Mesenchymal stem cell (in vitro differentiated cells and primary cell): ENCODE data around the gene ALDH2.
"Not testable (repeated sequence)": the region's sequence is repeated elsewhere in the genome, so short reads cannot be mapped to it uniquely, and the experiment has no call there.

Experiments
- DNase-seq: peaks from one replicate; pipeline ENCODE4 v3.0.0-alpha.2; 2013
- H2AFZ ChIP-seq: one replicate; pipeline ENCODE4 v1.6.1; 2013; ENCODE audit warnings: low read depth, mild to moderate bottlenecking, control low read depth, inconsistent platforms, low read length, moderate library complexity
- H2AK5ac ChIP-seq: 2 replicates; pipeline ENCODE4 v1.6.1; 2013; ENCODE audit warnings: low read length, moderate library complexity, mild to moderate bottlenecking, inconsistent platforms; ENCODE audit not compliant: severe bottlenecking
- H2BK120ac ChIP-seq: one replicate; pipeline ENCODE4 v1.6.1; 2013; ENCODE audit warnings: low read depth, mild to moderate bottlenecking, inconsistent platforms, low read length, moderate library complexity
- H2BK12ac ChIP-seq, 2 experiments: one replicate each; pipeline ENCODE4 v1.6.1; 2013; ENCODE audit warnings: inconsistent platforms in 2 of 2, low read length in 2 of 2, mild to moderate bottlenecking in 2 of 2, moderate library complexity in 2 of 2, control low read depth in 1 of 2
- H2BK15ac ChIP-seq: one replicate; pipeline ENCODE4 v1.6.1; 2013; ENCODE audit warnings: mild to moderate bottlenecking, low read depth, inconsistent platforms; ENCODE audit not compliant: poor library complexity, severe bottlenecking
- H2BK5ac ChIP-seq: 2 replicates; pipeline ENCODE4 v1.6.1; 2013; ENCODE audit warnings: low read depth, mild to moderate bottlenecking, low read length, control low read depth, inconsistent platforms; ENCODE audit not compliant: poor library complexity, severe bottlenecking
- H3K14ac ChIP-seq, 2 experiments: one replicate each; pipeline ENCODE4 v1.6.1; 2013; ENCODE audit warnings: inconsistent platforms in 2 of 2, low read length in 2 of 2, control low read depth in 1 of 2, mild to moderate bottlenecking in 1 of 2, moderate library complexity in 1 of 2
- H3K18ac ChIP-seq, 2 experiments: one replicate each; pipeline ENCODE4 v1.6.1; 2013; ENCODE audit warnings: inconsistent platforms in 2 of 2, low read length in 2 of 2, control low read depth in 1 of 2, low read depth in 1 of 2, mild to moderate bottlenecking in 1 of 2
- H3K23ac ChIP-seq, 2 experiments: one replicate each; pipeline ENCODE4 v1.6.1; 2013; ENCODE audit warnings: inconsistent platforms in 2 of 2, low read length in 2 of 2, mild to moderate bottlenecking in 2 of 2, moderate library complexity in 2 of 2, control low read depth in 1 of 2
- H3K27ac ChIP-seq: 2 replicates; pipeline ENCODE4 v1.5.1; 2013; ENCODE audit warnings: mild to moderate bottlenecking, moderate library complexity, low read length, control low read depth, inconsistent platforms; ENCODE audit not compliant: poor library complexity, severe bottlenecking
- H3K27me3 ChIP-seq, 2 experiments: 2 replicates each; pipeline versions ENCODE4 v1.6.1 to v1.7.0; 2013; ENCODE audit warnings: low read length in 2 of 2, mild to moderate bottlenecking in 2 of 2, moderate library complexity in 2 of 2, control low read depth in 1 of 2, inconsistent platforms in 1 of 2; ENCODE audit not compliant: control insufficient read depth in 1 of 2, insufficient read depth in 1 of 2
- H3K36me3 ChIP-seq, 2 experiments: 2 replicates each; pipeline versions ENCODE4 v1.6.1 to v1.7.0; 2013; ENCODE audit warnings: low read length in 2 of 2, control low read depth in 1 of 2, inconsistent platforms in 1 of 2, low read depth in 1 of 2, mild to moderate bottlenecking in 1 of 2; ENCODE audit not compliant: insufficient read depth in 2 of 2, control insufficient read depth in 1 of 2
- H3K4ac ChIP-seq, 2 experiments: one replicate each; pipeline ENCODE4 v1.6.1; 2013; ENCODE audit warnings: inconsistent platforms in 2 of 2, low read length in 2 of 2, mild to moderate bottlenecking in 2 of 2, moderate library complexity in 2 of 2, control low read depth in 1 of 2, low read depth in 1 of 2
- H3K4me1 ChIP-seq: 2 replicates; pipeline ENCODE4 v1.6.1; 2013; ENCODE audit warnings: low read depth, low read length, control low read depth; ENCODE audit not compliant: control insufficient read depth, insufficient read depth
- H3K4me2 ChIP-seq: 2 replicates; pipeline ENCODE4 v1.6.1; 2013; ENCODE audit warnings: low read length, mild to moderate bottlenecking, inconsistent platforms; ENCODE audit not compliant: poor library complexity, severe bottlenecking
- H3K4me3 ChIP-seq, 2 experiments: 2 replicates each; pipeline versions ENCODE4 v1.5.1 to v1.7.0; 2013; ENCODE audit warnings: low read length in 2 of 2, mild to moderate bottlenecking in 2 of 2, control low read depth in 1 of 2, low read depth in 1 of 2; ENCODE audit not compliant: insufficient read depth in 1 of 2
- H3K79me1 ChIP-seq: replicated peaks from 2 replicates; pipeline ENCODE4 v1.6.1; 2013; ENCODE audit warnings: mild to moderate bottlenecking, control low read depth, low read length, inconsistent platforms; ENCODE audit not compliant: poor library complexity, severe bottlenecking
- H3K9ac ChIP-seq: 2 replicates; pipeline ENCODE4 v1.7.0; 2013; ENCODE audit warnings: mild to moderate bottlenecking, low read length, moderate library complexity
- H3K9me3 ChIP-seq: 2 replicates; pipeline ENCODE4 v1.7.0; 2013; ENCODE audit warnings: mild to moderate bottlenecking, low read length; ENCODE audit not compliant: control insufficient read depth
- H4K8ac ChIP-seq: one replicate; pipeline ENCODE4 v1.6.1; 2013; ENCODE audit warnings: inconsistent platforms, mild to moderate bottlenecking, low read length, moderate library complexity
- H4K91ac ChIP-seq: one replicate; pipeline ENCODE4 v1.6.1; 2013; ENCODE audit warnings: mild to moderate bottlenecking, low read length, inconsistent platforms
- WGBS: methylation state at CpG from one replicate; pipeline ENCODE4 v1.1.7; 2013; ENCODE audit warnings: mixed read lengths; 5-methylcytosine and 5-hydroxymethylcytosine counted together

Gene ALDH2

DNA sequence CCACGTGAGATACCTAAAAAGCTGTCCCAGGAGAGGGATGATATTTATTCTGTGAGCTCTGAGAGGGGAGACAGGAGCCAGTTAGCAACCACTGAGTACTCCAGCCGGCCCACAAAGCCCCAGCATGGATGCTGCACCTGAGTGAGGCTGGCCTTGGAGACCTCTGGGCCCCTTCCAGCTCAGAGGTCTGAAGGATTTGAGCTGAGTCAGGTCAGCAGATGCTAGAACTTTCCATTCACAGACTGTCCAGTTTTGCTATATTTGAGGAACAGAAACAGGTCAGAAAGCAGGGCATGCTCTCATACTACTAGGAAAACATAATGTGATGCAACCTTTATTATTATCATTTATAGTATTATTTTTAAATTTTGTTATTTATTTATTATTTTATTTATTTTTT lies 60.3 kb downstream of the ALDH2 start:
- H2BK12ac ChIP-seq = no peak overlapping the region
- no peak overlapping the region for H2BK15ac ChIP-seq
- WGBS = 93% methylated on average over 2 of the region's 2 CpGs
- no peaks in the 10 kb centered on the region for H3K4me1 ChIP-seq
- no peak overlapping the region for H2AK5ac ChIP-seq
- H3K4ac ChIP-seq = no peak overlapping the region
- no peak overlapping the region for H2BK5ac ChIP-seq
- H2AFZ ChIP-seq = no peak overlapping the region
- no peak overlapping the region for H4K8ac ChIP-seq
- no peak overlapping the region for H3K14ac ChIP-seq
- no peak overlapping the region for H3K4me3 ChIP-seq
- H2BK120ac ChIP-seq = no peak overlapping the region
- H3K27ac ChIP-seq = no peak overlapping the region
- no peaks in the 10 kb centered on the region for H3K9me3 ChIP-seq
- H3K23ac ChIP-seq = no peak overlapping the region
- no peaks in the 10 kb centered on the region for H3K79me1 ChIP-seq
- H3K4me2 ChIP-seq = no peak overlapping the region
- no peak overlapping the region for H3K9ac ChIP-seq
- DNase-seq = no peak
- no peak overlapping the region for H4K91ac ChIP-seq
- H3K36me3 ChIP-seq = no peaks in the 10 kb centered on the region
- no peak overlapping the region for H3K18ac ChIP-seq
- H3K27me3 ChIP-seq = peaks cover 16 to 24% of the 10 kb centered on the region in 2 experiments

DNA sequence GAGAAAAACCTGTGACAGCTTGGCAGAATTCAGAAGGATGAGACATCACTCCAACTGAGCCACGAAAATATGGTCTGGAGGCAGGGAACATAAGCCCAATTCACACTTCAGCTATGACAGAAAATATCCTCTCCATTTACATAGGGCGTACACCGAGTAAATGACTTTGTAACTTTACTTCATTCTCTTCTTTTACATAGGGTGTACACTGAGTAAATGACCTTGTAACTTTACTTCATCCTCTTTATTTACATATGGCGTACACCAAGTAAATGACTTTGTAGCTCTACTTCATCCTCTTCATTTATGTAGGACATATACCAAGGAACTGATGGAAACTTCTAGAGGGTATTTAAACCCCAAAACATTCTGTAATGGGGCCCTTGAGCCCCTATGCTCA lies 61.2 kb downstream of the ALDH2 start:
- Histone ChIP-seq H3K4me2 (no peak overlapping the region), H2BK15ac (no peak overlapping the region), H3K27ac (no peak overlapping the region), H2AK5ac (no peak overlapping the region), H3K27me3 (peaks cover 12 to 15% of the 10 kb centered on the region in 2 experiments), H3K9me3 (no peaks in the 10 kb centered on the region), H2BK12ac (no peak overlapping the region), H4K8ac (no peak overlapping the region), H2AFZ (no peak overlapping the region), H3K18ac (no peak overlapping the region), H3K36me3 (no peaks in the 10 kb centered on the region), H4K91ac (no peak overlapping the region), H3K14ac (no peak overlapping the region), H3K4me1 (no peaks in the 10 kb centered on the region), H3K4ac (no peak overlapping the region), H2BK5ac (no peak overlapping the region), H3K4me3 (no peak overlapping the region), H2BK120ac (no peak overlapping the region), H3K79me1 (no peaks in the 10 kb centered on the region), H3K9ac (no peak overlapping the region), H3K23ac (no peak overlapping the region)
- 92% methylated on average over 4 of the region's 4 CpGs for WGBS
- DNase-seq = no peak

DNA sequence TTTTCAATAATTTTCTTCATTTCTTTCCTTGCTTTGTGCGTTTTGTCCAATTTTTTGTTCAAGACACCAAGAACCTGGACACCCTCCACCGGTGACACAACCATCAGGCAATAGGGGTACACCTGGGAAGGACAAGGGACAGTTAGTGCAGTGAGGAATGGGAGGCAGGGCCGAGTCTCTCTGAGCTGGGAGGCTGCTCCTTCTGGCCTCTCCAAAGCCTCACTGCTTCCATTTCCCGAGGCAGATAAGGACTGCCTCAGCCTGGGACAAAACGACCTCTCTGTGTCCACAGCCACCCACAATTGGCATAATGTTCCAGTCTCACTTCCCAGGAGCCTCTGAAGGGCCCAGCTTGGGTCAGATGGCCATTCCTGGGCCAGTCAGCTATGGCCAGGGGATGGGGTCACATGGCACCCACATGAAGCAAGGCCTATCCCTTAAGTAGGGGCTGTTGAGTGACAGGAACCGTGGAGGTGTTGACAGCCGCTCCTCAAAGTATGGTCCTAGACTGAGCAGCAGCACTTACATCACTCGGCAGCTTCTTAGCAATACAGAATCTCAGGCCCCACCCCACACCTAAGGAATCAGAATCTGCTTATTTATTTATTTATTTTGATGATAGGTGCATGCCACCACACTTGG lies 61.7 kb downstream of the ALDH2 start:
- Histone ChIP-seq H3K27me3 (peaks cover 8 to 11% of the 10 kb centered on the region in 2 experiments), H3K18ac (no peak overlapping the region), H2AK5ac (no peak overlapping the region), H3K79me1 (no peaks in the 10 kb centered on the region), H2BK15ac (no peak overlapping the region), H3K4ac (no peak overlapping the region), H3K14ac (no peak overlapping the region), H3K4me2 (no peak overlapping the region), H4K8ac (no peak overlapping the region), H3K4me3 (no peak overlapping the region), H3K9ac (no peak overlapping the region), H2BK120ac (no peak overlapping the region), H3K36me3 (no peaks in the 10 kb centered on the region), H3K27ac (no peak overlapping the region), H3K9me3 (no peaks in the 10 kb centered on the region), H4K91ac (no peak overlapping the region), H3K23ac (no peak overlapping the region), H2AFZ (no peak overlapping the region), H3K4me1 (no peaks in the 10 kb centered on the region), H2BK12ac (no peak overlapping the region), H2BK5ac (no peak overlapping the region)
- DNase-seq = no peak
- 74% methylated on average over 7 of the region's 8 CpGs for WGBS

DNA sequence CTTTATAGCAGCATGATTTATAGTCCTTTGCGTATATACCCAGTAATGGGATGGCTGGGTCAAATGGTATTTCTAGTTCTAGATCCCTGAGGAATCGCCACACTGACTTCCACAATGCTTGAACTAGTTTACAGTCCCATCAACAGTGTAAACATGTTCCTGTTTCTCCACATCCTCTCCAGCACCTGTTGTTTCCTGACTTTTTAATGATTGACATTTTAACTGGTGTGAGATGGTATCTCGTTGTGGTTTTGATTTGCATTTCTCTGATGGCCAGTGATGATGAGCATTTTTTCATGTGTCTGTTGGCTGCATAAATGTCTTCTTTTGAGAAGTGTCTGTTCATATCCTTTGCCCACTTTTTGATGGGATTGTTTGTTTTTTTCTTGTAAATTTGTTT lies 62.9 kb downstream of the ALDH2 start:
- not testable (repeated sequence) for H3K4me3 ChIP-seq, DNase-seq, H2BK5ac ChIP-seq, H3K14ac ChIP-seq, H2BK15ac ChIP-seq, H4K8ac ChIP-seq, H3K23ac ChIP-seq, H2AFZ ChIP-seq, H3K27me3 ChIP-seq, H3K4ac ChIP-seq, H3K4me1 ChIP-seq, H2AK5ac ChIP-seq, H2BK12ac ChIP-seq, H3K36me3 ChIP-seq, H4K91ac ChIP-seq, H3K4me2 ChIP-seq, H3K9ac ChIP-seq, H3K18ac ChIP-seq, H2BK120ac ChIP-seq, H3K9me3 ChIP-seq, H3K27ac ChIP-seq, H3K79me1 ChIP-seq
- WGBS = 100% methylated on average over 1 of the region's 3 CpGs
